NCI-H128 (cell line): ENCODE measurements around the gene NKIRAS1.
"Not testable (repeated sequence)": the region's sequence is repeated elsewhere in the genome, so short reads cannot be mapped to it uniquely, and the experiment has no call there.

ENCODE experiments used
- DNase-seq: peaks from one replicate; lab custom pipeline; 2025; ENCODE audit not compliant: unreplicated experiment; lab: John Stamatoyannopoulos, UW

Gene NKIRAS1

GRCh38 chr3:23872330-23872729 lies 44.5 kb downstream of the NKIRAS1 start:
- DNase-seq = no peak

GRCh38 chr3:23871361-23871760 lies 45.4 kb downstream of the NKIRAS1 start:
- not testable (repeated sequence) for DNase-seq

- DNase-seq = not testable (repeated sequence)
These were observed 46.1 kb downstream of the NKIRAS1 start for GRCh38 chr3:23870663-23871043.

GRCh38 chr3:23869977-23870662 lies 46.7 kb downstream of the NKIRAS1 start:
- no peak for DNase-seq

- no peak for DNase-seq
These were observed 49.0 kb downstream of the NKIRAS1 start for GRCh38 chr3:23867838-23868237.

- no peak for DNase-seq
These were observed 49.4 kb downstream of the NKIRAS1 start for GRCh38 chr3:23867400-23867799.

- DNase-seq = no peak
These were observed 51.0 kb downstream of the NKIRAS1 start for GRCh38 chr3:23865595-23866396.

GRCh38 chr3:23864931-23865330 lies 51.9 kb downstream of the NKIRAS1 start:
- DNase-seq = no peak

- no peak for DNase-seq
These were observed 53.7 kb downstream of the NKIRAS1 start for GRCh38 chr3:23863060-23863459.

GRCh38 chr3:23861689-23862088 lies 55.1 kb downstream of the NKIRAS1 start:
- DNase-seq = no peak

GRCh38 chr3:23859839-23860382 lies 56.9 kb downstream of the NKIRAS1 start:
- DNase-seq = no peak

- no peak for DNase-seq
These were observed 57.6 kb downstream of the NKIRAS1 start for GRCh38 chr3:23859012-23859743.

- no peak for DNase-seq
These were observed 60.5 kb downstream of the NKIRAS1 start for GRCh38 chr3:23856286-23856685.

GRCh38 chr3:23849462-23849861 lies 67.3 kb downstream of the NKIRAS1 start:
- not testable (repeated sequence) for DNase-seq

GRCh38 chr3:23845326-23846216 lies 71.2 kb downstream of the NKIRAS1 start:
- no peak for DNase-seq

- no peak for DNase-seq
These were observed 72.9 kb downstream of the NKIRAS1 start for GRCh38 chr3:23843869-23844268.
